B cell (primary cell): Measurements from ENCODE around the gene MAPK4.

Source experiments
- EZH2 ChIP-seq: IDR thresholded peaks from 2 replicates; pipeline ENCODE4 v1.6.1; 2012; ENCODE audit warnings: borderline replicate concordance, low read depth, mild to moderate bottlenecking, moderate library complexity, low read length; ENCODE audit not compliant: insufficient read depth, poor library complexity, severe bottlenecking
- TF ChIP-seq, protein P1 (sequence below): fragments of 200-600 bp; IDR thresholded peaks from one replicate; pipeline ENCODE4 v1.8.0; 2022; ENCODE audit warnings: antibody characterized with exemption, mild to moderate bottlenecking

DNA sequence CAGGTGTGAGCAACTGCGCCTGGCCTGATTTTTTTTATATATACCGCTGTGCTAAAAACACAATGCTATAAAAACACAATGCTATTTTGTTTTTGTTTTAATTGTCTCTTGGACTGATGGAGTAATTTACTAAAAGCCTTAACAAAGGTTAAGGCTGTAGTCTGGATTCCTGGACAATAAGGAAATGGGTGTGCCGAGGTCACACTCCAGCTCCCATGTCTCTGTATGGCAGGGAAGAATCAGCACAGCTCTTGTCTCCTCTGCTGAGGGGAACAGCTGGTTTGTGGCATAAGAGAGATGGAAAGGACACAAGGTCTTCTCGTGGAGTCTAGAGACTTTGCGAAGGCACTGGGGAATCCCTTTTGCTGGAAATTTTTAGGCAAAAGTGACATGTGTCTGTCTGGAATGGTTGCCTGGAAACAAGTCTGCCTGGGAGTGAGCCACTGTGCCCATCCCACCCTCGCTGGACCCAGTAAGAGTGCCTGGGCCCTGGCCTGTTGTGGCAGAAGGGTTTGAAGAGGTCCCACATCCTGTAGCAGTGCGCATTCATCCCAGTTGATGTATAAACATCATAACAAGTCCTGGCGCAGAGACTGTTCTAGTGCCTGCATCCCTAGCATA, 73.1 kb downstream of the MAPK4 start:
- TF ChIP-seq EZH2, result no peak
- TF ChIP-seq, protein P1, sequence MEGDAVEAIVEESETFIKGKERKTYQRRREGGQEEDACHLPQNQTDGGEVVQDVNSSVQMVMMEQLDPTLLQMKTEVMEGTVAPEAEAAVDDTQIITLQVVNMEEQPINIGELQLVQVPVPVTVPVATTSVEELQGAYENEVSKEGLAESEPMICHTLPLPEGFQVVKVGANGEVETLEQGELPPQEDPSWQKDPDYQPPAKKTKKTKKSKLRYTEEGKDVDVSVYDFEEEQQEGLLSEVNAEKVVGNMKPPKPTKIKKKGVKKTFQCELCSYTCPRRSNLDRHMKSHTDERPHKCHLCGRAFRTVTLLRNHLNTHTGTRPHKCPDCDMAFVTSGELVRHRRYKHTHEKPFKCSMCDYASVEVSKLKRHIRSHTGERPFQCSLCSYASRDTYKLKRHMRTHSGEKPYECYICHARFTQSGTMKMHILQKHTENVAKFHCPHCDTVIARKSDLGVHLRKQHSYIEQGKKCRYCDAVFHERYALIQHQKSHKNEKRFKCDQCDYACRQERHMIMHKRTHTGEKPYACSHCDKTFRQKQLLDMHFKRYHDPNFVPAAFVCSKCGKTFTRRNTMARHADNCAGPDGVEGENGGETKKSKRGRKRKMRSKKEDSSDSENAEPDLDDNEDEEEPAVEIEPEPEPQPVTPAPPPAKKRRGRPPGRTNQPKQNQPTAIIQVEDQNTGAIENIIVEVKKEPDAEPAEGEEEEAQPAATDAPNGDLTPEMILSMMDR, result no peak
